IMR-90 (cell line): ENCODE data around the gene ZFX. TPM values are rescaled to one million over a fixed set of nuclear protein-coding genes. Genes with fewer than 3 reads are reported as not detected.

Source experiments
- ATAC-seq: fragments of 200-7000 bp; cut with Tn5 transposase; 2 replicates; pipeline ENCODE4 v1.9.1; 2020; ENCODE audit warnings: low read depth, mild to moderate bottlenecking, moderate library complexity
- BruUV-seq: library from RNA; stranded (reverse); fragments of 400-500 nt; replicated peaks from 2 replicates; lab custom pipeline; 2021; lab: Mats Ljungman, UMichigan
- CTCF ChIA-PET: fragments of 300-600 bp; formaldehyde crosslinking; extraction: SDS; loops from one replicate; lab custom pipeline; 2021; ENCODE audit warnings: antibody characterized with exemption; lab: Yijun Ruan, JAX
- POLR2A ChIA-PET: fragments of 300-600 bp; sonication (Branson Sonifier 250); formaldehyde crosslinking; loops from one replicate; lab custom pipeline; 2022; ENCODE audit warnings: antibody characterized with exemption; ENCODE audit not compliant: unreplicated experiment; lab: Charles Lee
- DNase-seq: peaks from one replicate; pipeline ENCODE4 v3.0.0; 2013
- H2AFZ ChIP-seq: replicated peaks from 2 replicates; pipeline ENCODE3; 2013; ENCODE audit warnings: low read length, mild to moderate bottlenecking; ENCODE audit not compliant: poor library complexity
- H2AK5ac ChIP-seq: 2 replicates; pipeline ENCODE4 v1.6.1; 2013; ENCODE audit warnings: low read depth, low read length, inconsistent platforms
- H2AK9ac ChIP-seq: replicated peaks from 2 replicates; pipeline ENCODE3; 2013; ENCODE audit warnings: mild to moderate bottlenecking, low read depth, low read length, moderate library complexity; ENCODE audit not compliant: poor library complexity
- H2BK120ac ChIP-seq: 2 replicates; pipeline ENCODE4 v1.6.1; 2013; ENCODE audit warnings: low read depth, low read length, inconsistent platforms
- H2BK15ac ChIP-seq: 3 replicates; pipeline ENCODE4 v1.6.1; 2013; ENCODE audit warnings: low read depth, low read length, inconsistent platforms
- H2BK20ac ChIP-seq: 2 replicates; pipeline ENCODE4 v1.6.1; 2013; ENCODE audit warnings: low read depth, mild to moderate bottlenecking, inconsistent platforms, low read length, moderate library complexity
- H2BK5ac ChIP-seq: 2 replicates; pipeline ENCODE4 v1.6.1; 2013; ENCODE audit warnings: mild to moderate bottlenecking, low read depth, low read length, inconsistent platforms; ENCODE audit not compliant: poor library complexity, severe bottlenecking
- H3K14ac ChIP-seq: replicated peaks from 2 replicates; pipeline ENCODE4 v1.6.1; 2013; ENCODE audit warnings: low read depth, low read length, inconsistent platforms
- H3K18ac ChIP-seq: 2 replicates; pipeline ENCODE4 v1.6.1; 2013; ENCODE audit warnings: low read depth, low read length, control low read depth
- H3K23ac ChIP-seq: 2 replicates; pipeline ENCODE4 v1.6.1; 2013; ENCODE audit warnings: low read depth, low read length, inconsistent platforms
- H3K27ac ChIP-seq: 2 replicates; pipeline ENCODE4 v1.5.1; 2013; ENCODE audit warnings: mild to moderate bottlenecking, control low read depth, low read length; ENCODE audit not compliant: insufficient read depth
- H3K27me3 ChIP-seq: 2 replicates; pipeline ENCODE4 v1.6.1; 2013; ENCODE audit warnings: low read length; ENCODE audit not compliant: control insufficient read depth, insufficient read depth
- H3K36me3 ChIP-seq: 2 replicates; pipeline ENCODE4 v1.6.1; 2013; ENCODE audit warnings: low read length, mixed read lengths; ENCODE audit not compliant: control insufficient read depth, insufficient read depth
- H3K4ac ChIP-seq: 2 replicates; pipeline ENCODE4 v1.6.1; 2013; ENCODE audit warnings: low read depth, low read length, inconsistent platforms
- H3K4me1 ChIP-seq: 2 replicates; pipeline ENCODE4 v1.6.1; 2013; ENCODE audit warnings: low read length, mixed read lengths; ENCODE audit not compliant: control insufficient read depth, insufficient read depth
- H3K4me2 ChIP-seq: 2 replicates; pipeline ENCODE4 v1.6.1; 2013; ENCODE audit warnings: low read depth, mild to moderate bottlenecking, control low read depth, low read length, moderate library complexity
- H3K4me3 ChIP-seq: 2 replicates; pipeline ENCODE4 v1.5.1; 2013; ENCODE audit warnings: low read depth, mild to moderate bottlenecking, control low read depth, low read length, moderate library complexity; ENCODE audit not compliant: insufficient read depth
- H3K56ac ChIP-seq: 2 replicates; pipeline ENCODE4 v1.6.1; 2013; ENCODE audit warnings: low read length, inconsistent platforms; ENCODE audit not compliant: insufficient read depth; ENCODE audit errors: extremely low read depth
- H3K79me1 ChIP-seq, 2 experiments: 2 replicates each; pipeline ENCODE4 v1.6.1; 2013; ENCODE audit warnings: low read length in 2 of 2, inconsistent platforms in 1 of 2, low read depth in 1 of 2
- H3K9ac ChIP-seq: 2 replicates; pipeline ENCODE4 v1.6.1; 2013; ENCODE audit warnings: low read depth, low read length, control low read depth
- H3K9me1 ChIP-seq: 2 replicates; pipeline ENCODE4 v1.6.1; 2013; ENCODE audit warnings: low read length, inconsistent platforms; ENCODE audit not compliant: insufficient read depth
- H3K9me3 ChIP-seq: 2 replicates; pipeline ENCODE4 v1.6.1; 2013; ENCODE audit warnings: low read length; ENCODE audit not compliant: control insufficient read depth, insufficient read depth
- H4K20me1 ChIP-seq: 2 replicates; pipeline ENCODE4 v1.6.1; 2013; ENCODE audit warnings: low read length, inconsistent platforms; ENCODE audit not compliant: insufficient read depth
- H4K5ac ChIP-seq: 2 replicates; pipeline ENCODE4 v1.6.1; 2013; ENCODE audit warnings: mild to moderate bottlenecking, low read depth, low read length, control low read depth
- H4K8ac ChIP-seq, 2 experiments: 2 replicates each; pipeline ENCODE4 v1.6.1; 2013; ENCODE audit warnings: low read depth in 2 of 2, low read length in 2 of 2, control low read depth in 1 of 2, inconsistent platforms in 1 of 2
- H4K91ac ChIP-seq: 2 replicates; pipeline ENCODE4 v1.6.1; 2013; ENCODE audit warnings: low read depth, low read length, inconsistent platforms; ENCODE audit not compliant: insufficient read depth
- MXI1 ChIP-seq: IDR thresholded peaks from 2 replicates; pipeline ENCODE4 v1.6.1; 2012; ENCODE audit warnings: low read depth, mild to moderate bottlenecking, low read length, moderate library complexity, borderline replicate concordance
- WGBS, 2 experiments: methylation state at CpG; one replicate each; pipeline versions ENCODE4 v1.1.5 to v1.1.7; 2013; ENCODE audit warnings: missing lambda C conversion rate in 2 of 2; ENCODE audit not compliant: insufficient read length in 1 of 2; ENCODE audit errors: extremely low coverage in 2 of 2; 5-methylcytosine and 5-hydroxymethylcytosine counted together
- dilution Hi-C: fragments of 300-500 bp; cut with HindIII; formaldehyde crosslinking; loops from one replicate; pipeline ENCODE4 v1.14.3; 2018; ENCODE audit warnings: low sequenced_read_pairs; ENCODE audit not compliant: unreplicated experiment
- in situ Hi-C: fragments of 300-500 bp; cut with MboI; formaldehyde crosslinking; loops from 3 replicates; pipeline ENCODE4 v1.14.3; 2019; ENCODE audit warnings: low sequenced_read_pairs, inconsistent platforms, mixed read lengths
- intact Hi-C: fragments of 100-400 bp; cut with micrococcal nuclease; formaldehyde crosslinking; loops from 2 replicates; pipeline ENCODE4 v1.10.0; 2022
- polyA plus RNA-seq, 3 experiments: library from polyadenylated mRNA; depleted of rRNA; stranded (reverse); fragments of >200 nt; gene quantifications; 2 replicates each; pipeline ENCODE4 v1.2.3, GENCODE V29; 2012; ENCODE audit warnings: low replicate concordance in 1 of 3
- total RNA-seq: library from RNA; depleted of rRNA; stranded (reverse); fragments of >200 nt; gene quantifications from 2 replicates; pipeline ENCODE4 v1.2.3, GENCODE V29; 2012

Gene ZFX
- total and polyA plus RNA-seq, 2 of the 4 experiments (the other 2 are of a cell fraction): 16.0 to 99.3 TPM

GRCh38 chrX:24144528-24144927, 5.0 kb upstream of the ZFX start:
- no TSS peak for BruUV-seq
- intact Hi-C loops: no loop called here
- Histone ChIP-seq H2BK120ac (no peak overlapping the region), H3K56ac (no peak overlapping the region), H3K9me1 (no peaks in the 10 kb centered on the region), H3K23ac (no peak overlapping the region), H3K4me1 (peaks cover 9% of the 10 kb centered on the region), H4K91ac (no peak overlapping the region), H3K9ac (no peak overlapping the region), H2BK20ac (no peak overlapping the region), H4K8ac (no peak overlapping the region), H2AK5ac (no peak overlapping the region), H3K27me3 (peaks cover 3% of the 10 kb centered on the region; the same call in 1 of the 2 replicates), H2BK5ac (no peak overlapping the region), H3K79me1 (no peaks in the 10 kb centered on the region), H3K4me3 (no peak overlapping the region), H3K18ac (no peak overlapping the region), H4K5ac (no peak overlapping the region), H3K4me2 (no peak overlapping the region), H3K36me3 (no peaks in the 10 kb centered on the region), H3K27ac (no peak overlapping the region), H2AFZ (no peak overlapping the region), H3K14ac (no peak overlapping the region), H3K4ac (peak overlapping the region; percentile 22; the same call in 1 of the 2 replicates), H4K20me1 (no peaks in the 10 kb centered on the region), H3K9me3 (no peaks in the 10 kb centered on the region), H2AK9ac (no peak overlapping the region), H2BK15ac (peak overlapping the region; percentile 27; the same call in 1 of the 3 replicates)
- WGBS, 2 experiments: no CpG with 5 or more reads among the region's 6 CpGs
- dilution Hi-C loops: no loop called here
- CTCF ChIA-PET: no interaction called here
- POLR2A ChIA-PET: no interaction called here
- no peak for ATAC-seq
- no peak for TF ChIP-seq MXI1
- in situ Hi-C loops: no loop called here
- no peak for DNase-seq
